Motor neuron (in vitro differentiated cells): Measurements from ENCODE around the gene BIN1. TPM values are rescaled to one million over a fixed set of nuclear protein-coding genes. Genes with fewer than 3 reads are reported as not detected.

ENCODE experiments used
- ATAC-seq, 8 experiments: fragments of 200-7000 bp; cut with Tn5 transposase; replicated peaks in 6 of 8; 2 replicates each; pipeline ENCODE4 v1.8.0; 2021; ENCODE audit warnings: mild to moderate bottlenecking in 8 of 8, moderate library complexity in 8 of 8
- H3K27ac ChIP-seq, 2 donors: fragments of 250-450 bp; sonication (Bioruptor Pico); 2 replicates each; pipeline ENCODE4 v1.9.0; 2021; ENCODE audit warnings: antibody characterized with exemption in 2 of 2, mild to moderate bottlenecking in 2 of 2, moderate library complexity in 1 of 2
- H3K4me1 ChIP-seq, 2 donors: fragments of 250-450 bp; sonication (Bioruptor Pico); replicated peaks in 1 of 2; 2 replicates each; pipeline ENCODE4 v1.6.1; 2021; ENCODE audit warnings: antibody characterized with exemption in 2 of 2, mild to moderate bottlenecking in 2 of 2, moderate library complexity in 1 of 2
- H3K4me3 ChIP-seq, 5 donors: fragments of 250-450 bp; sonication (Bioruptor Pico); 2 replicates each; pipeline ENCODE4 v1.9.0; 2021; ENCODE audit warnings: antibody characterized with exemption in 5 of 5, mild to moderate bottlenecking in 5 of 5, moderate library complexity in 4 of 5
- WGBS, 10 experiments: fragments of 450-650 bp; shearing (Covaris generic); methylation state at CpG; one replicate each; pipeline ENCODE4 v1.0.0; 2022; 5-methylcytosine and 5-hydroxymethylcytosine counted together
- in situ Hi-C, 9 experiments: fragments of 400-800 bp; cut with MboI; loops; one replicate each; pipeline ENCODE4 v1.15.0; 2021; ENCODE audit warnings: low sequenced_read_pairs in 9 of 9, low pct_unique_long_range_greater_than_20kb in 2 of 9; ENCODE audit not compliant: unreplicated experiment in 9 of 9
- total RNA-seq, 8 experiments: library from RNA; unstranded; fragments of 300-600 nt; gene quantifications; 2 replicates each; pipeline versions ENCODE4 v1.2.3 to v1.2.4, GENCODE V29; 2022

BIN1 gene
- total RNA-seq, 8 experiments from 2014 or later, result 44.7 to 107 (median 49.6) TPM

DNA sequence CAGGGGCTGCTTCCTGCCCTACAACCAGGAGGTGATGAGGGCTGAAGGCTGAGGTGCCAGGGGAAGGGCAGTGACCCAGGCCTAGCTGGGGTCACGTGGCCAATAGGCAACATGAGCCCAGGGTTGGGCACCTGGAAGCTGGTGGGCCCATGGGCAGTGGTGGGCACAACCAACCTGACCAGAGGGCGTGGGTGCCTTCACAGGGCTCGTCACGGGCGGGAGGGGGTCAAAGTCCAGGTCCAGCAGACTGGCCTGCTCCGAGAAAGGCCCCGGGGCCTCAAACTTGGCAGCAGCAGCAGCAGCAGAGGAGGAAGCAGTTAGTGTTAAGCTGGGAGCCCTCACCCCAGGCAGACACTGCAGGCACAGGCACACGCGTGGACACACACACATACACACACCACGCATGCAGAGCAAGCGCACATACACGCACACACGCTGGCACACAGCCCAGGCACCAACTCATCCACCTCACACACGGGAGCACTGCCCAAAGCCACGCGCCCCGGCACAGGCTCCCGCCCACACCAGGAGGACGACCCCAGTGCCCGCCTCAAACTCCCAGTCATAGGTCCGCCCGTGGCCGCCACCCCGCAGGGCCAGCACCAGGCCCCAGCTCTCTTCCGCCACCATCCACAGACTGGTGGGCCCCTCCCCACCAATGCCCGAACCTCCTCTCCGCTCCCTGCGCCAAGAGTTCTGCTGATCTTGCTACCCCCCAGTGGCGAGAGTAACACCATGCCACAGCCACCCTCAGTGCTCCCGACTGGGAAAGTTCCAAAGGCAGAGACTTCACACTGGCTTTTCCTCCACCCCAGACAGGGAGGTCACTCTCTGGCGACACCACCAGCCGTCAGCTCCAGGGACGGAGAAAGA, 53.0 kb downstream of the BIN1 start:
- 40 to 90% (median 73%) methylated on average over 1 to 6 of the region's 33 CpGs; no CpG with 5 or more reads in 5 of the 10 experiments for WGBS, 10 experiments
- peaks cover 0 to 8% of the 10 kb centered on the region in 2 donors for H3K4me1 ChIP-seq
- in situ Hi-C loops, result loop anchor here in 1 of 9 experiments (25.0 kb wide), 1 partner anchor 108 kb away; no protein-coding TSS in a partner anchor
- no peak overlapping the region for H3K4me3 ChIP-seq
- ATAC-seq, result no peak
- H3K27ac ChIP-seq, result no peak overlapping the region

GRCh38 chr2:127052771-127053691, 53.9 kb downstream of the BIN1 start:
- H3K4me3 ChIP-seq, result no peak overlapping the region
- WGBS, 10 experiments, result 77 to 90% (median 82%) methylated on average over 2 to 3 of the region's 19 CpGs; no CpG with 5 or more reads in 6 of the 10 experiments
- ATAC-seq, result peak in 1 of 8 experiments; percentile 2
- peaks cover 0 to 8% of the 10 kb centered on the region in 2 donors for H3K4me1 ChIP-seq
- no peak overlapping the region for H3K27ac ChIP-seq
- in situ Hi-C loops, result loop anchor here in 1 of 9 experiments (25.0 kb wide), 1 partner anchor 109 kb away; no protein-coding TSS in a partner anchor

DNA sequence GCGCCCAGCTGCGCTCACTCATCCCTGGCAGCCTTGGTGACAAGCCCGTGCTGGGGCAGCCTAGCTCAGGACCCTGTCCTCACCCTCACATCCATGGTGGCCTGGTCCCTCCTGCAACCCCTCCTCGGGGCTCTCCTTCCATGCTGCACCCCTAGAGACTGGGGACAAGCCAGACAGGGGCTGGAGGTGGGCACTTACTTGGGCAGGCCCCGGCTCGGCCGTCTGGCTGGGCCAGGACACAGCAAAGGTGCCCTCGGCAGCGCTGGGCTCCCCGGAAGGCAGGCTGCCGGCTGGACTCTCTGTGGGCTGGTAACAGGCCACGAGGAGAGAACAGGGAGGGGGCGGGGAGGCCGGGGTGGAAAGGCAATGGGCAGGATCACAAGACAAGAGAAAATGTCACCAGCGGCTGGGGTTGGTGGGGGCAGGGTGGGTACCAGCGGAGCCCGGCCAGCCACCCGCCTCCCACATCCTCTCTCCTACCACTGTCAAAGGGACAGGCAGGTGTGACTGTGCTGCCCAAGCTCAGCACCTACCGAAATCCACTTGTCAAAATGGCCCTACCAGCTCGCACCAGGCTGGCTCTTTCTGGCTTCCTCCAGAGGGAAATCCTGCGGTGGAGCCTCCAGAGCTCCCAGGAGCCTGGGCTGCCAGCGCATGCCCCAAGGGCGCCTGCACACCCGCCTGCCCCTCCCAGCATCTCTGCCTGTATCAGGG, 54.7 kb downstream of the BIN1 start:
- no peak overlapping the region for H3K4me3 ChIP-seq
- peaks cover 0 to 8% of the 10 kb centered on the region in 2 donors for H3K4me1 ChIP-seq
- in situ Hi-C loops, result loop anchor here in 1 of 9 experiments (25.0 kb wide), 1 partner anchor 110 kb away; no protein-coding TSS in a partner anchor
- H3K27ac ChIP-seq, result no peak overlapping the region
- WGBS, 10 experiments, result 85 to 100% (median 98%) methylated on average over 1 to 4 of the region's 24 CpGs; no CpG with 5 or more reads in 6 of the 10 experiments
- ATAC-seq, result peak in 1 of 8 experiments; percentile 3

GRCh38 chr2:127051116-127052056, 55.6 kb downstream of the BIN1 start:
- Histone ChIP-seq H3K27ac (no peak overlapping the region), H3K4me1 (peaks cover 0 to 8% of the 10 kb centered on the region in 2 donors), H3K4me3 (no peak overlapping the region)
- 78 to 100% (median 100%) methylated on average over 1 to 9 of the region's 29 CpGs; no CpG with 5 or more reads in 4 of the 10 experiments for WGBS, 10 experiments
- peak in 2 of 8 experiments; percentile 1 to 12 for ATAC-seq
- in situ Hi-C loops, result loop anchor here in 1 of 9 experiments (25.0 kb wide), 1 partner anchor 111 kb away; no protein-coding TSS in a partner anchor

DNA sequence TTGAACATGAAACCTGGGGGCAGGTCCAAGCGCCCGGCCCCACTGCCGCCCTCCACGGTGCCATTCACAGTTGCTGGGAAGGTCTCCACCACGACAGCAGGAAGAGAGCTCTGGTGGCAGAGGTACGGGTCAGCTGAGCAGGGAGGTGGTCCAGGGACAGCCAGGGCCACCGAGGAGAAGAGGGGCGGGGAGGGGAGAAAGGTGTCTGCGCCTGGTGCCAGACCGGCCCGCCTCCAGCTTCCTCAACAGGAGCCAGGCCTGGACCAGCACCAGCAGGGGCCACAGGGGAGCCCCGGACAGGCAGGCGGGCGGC, 56.2 kb downstream of the BIN1 start:
- no peak overlapping the region for H3K27ac ChIP-seq
- 70 to 100% (median 90%) methylated on average over 1 to 4 of the region's 14 CpGs; no CpG with 5 or more reads in 6 of the 10 experiments for WGBS, 10 experiments
- peaks cover 0 to 8% of the 10 kb centered on the region in 2 donors for H3K4me1 ChIP-seq
- in situ Hi-C loops, result loop anchor here in 1 of 9 experiments (25.0 kb wide), 1 partner anchor 112 kb away; no protein-coding TSS in a partner anchor
- H3K4me3 ChIP-seq, result no peak overlapping the region
- peak in 1 of 8 experiments; percentile 1 for ATAC-seq

- H3K4me3 ChIP-seq, result no peak overlapping the region
- peak; percentile 48 to 85 (median 79) for ATAC-seq
- 27 to 100% (median 38%) methylated on average over 2 to 13 of the region's 33 CpGs; no CpG with 5 or more reads in 7 of the 10 experiments for WGBS, 10 experiments
- in situ Hi-C loops, result loop anchor here in 1 of 9 experiments (25.0 kb wide), 1 partner anchor 112 kb away; no protein-coding TSS in a partner anchor
- H3K4me1 ChIP-seq, result peaks cover 0 to 8% of the 10 kb centered on the region in 2 donors
- H3K27ac ChIP-seq, result peak overlapping the region in 1 of 2 donors; percentile 24
Observed at GRCh38 chr2:127049927-127050802, 56.8 kb downstream of the BIN1 start.

- Histone ChIP-seq H3K4me3 (no peak overlapping the region), H3K4me1 (peaks cover 0 to 8% of the 10 kb centered on the region in 2 donors), H3K27ac (no peak overlapping the region)
- 80 to 95% (median 91%) methylated on average over 3 to 5 of the region's 15 CpGs; no CpG with 5 or more reads in 6 of the 10 experiments for WGBS, 10 experiments
- in situ Hi-C loops, result no loop called here
- no peak for ATAC-seq
Observed at GRCh38 chr2:127048969-127049897, 57.7 kb downstream of the BIN1 start.

DNA sequence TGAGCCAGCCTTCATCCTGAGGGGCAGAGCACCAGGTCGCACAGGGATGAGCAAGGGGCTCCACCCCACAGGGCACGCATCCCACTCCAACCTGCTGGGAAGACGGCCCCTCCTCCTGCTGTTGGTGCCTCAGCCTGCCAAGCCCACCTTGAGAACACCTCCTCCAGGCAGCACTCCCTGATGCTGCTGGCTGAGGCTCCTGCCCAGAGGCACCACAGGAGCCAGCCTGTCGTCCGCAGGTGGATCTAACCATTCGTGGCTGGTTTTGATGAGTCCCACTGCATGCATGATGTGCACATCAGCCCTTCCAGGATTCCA, 58.4 kb downstream of the BIN1 start:
- 60 to 100% (median 100%) methylated on average over 1 to 4 of the region's 6 CpGs; no CpG with 5 or more reads in 5 of the 10 experiments for WGBS, 10 experiments
- Histone ChIP-seq H3K4me1 (peaks cover 0 to 8% of the 10 kb centered on the region in 2 donors), H3K4me3 (no peak overlapping the region), H3K27ac (no peak overlapping the region)
- in situ Hi-C loops, result no loop called here
- ATAC-seq, result no peak

GRCh38 chr2:127047716-127048617, 59.0 kb downstream of the BIN1 start:
- in situ Hi-C loops, result no loop called here
- Histone ChIP-seq H3K4me1 (peaks cover 0 to 8% of the 10 kb centered on the region in 2 donors), H3K27ac (no peak overlapping the region), H3K4me3 (no peak overlapping the region)
- ATAC-seq, result no peak
- 77 to 100% (median 91%) methylated on average over 2 to 19 of the region's 38 CpGs; no CpG with 5 or more reads in 1 of the 10 experiments for WGBS, 10 experiments
